ENCODE results near the gene LMBRD1.
"Not testable (repeated sequence)": the region's sequence is repeated elsewhere in the genome, so short reads cannot be mapped to it uniquely, and the experiment has no call there.

Gene LMBRD1

DNA sequence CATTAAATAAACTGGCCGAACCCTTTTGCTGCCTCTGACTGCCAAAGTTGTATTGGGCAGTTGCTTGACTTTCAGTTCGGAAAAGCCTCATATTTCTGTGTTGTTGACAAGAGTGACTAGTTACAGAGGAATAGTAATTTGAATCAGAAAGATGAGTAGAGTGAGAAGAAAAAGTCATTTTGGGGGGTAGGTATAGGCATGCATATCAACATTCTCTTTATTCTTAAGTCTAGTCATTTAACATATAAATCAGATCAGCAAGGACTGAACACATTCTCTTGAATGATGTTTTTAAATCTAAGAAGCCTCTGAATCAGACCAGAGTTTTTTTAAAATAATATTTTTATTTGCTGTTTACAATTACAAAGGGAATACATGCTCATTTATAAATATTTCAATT, 4.9 kb upstream of the LMBRD1 start:
- no peak for DNase-seq (ENCODE audit: low read depth, low spot score)
- POLR2A ChIA-PET = no interaction called here
- CTCF ChIA-PET = no interaction called here
- no peak overlapping the region for H3K4me3 ChIP-seq (ENCODE audit: low read depth, low read length)
- TF ChIP-seq, protein P1, sequence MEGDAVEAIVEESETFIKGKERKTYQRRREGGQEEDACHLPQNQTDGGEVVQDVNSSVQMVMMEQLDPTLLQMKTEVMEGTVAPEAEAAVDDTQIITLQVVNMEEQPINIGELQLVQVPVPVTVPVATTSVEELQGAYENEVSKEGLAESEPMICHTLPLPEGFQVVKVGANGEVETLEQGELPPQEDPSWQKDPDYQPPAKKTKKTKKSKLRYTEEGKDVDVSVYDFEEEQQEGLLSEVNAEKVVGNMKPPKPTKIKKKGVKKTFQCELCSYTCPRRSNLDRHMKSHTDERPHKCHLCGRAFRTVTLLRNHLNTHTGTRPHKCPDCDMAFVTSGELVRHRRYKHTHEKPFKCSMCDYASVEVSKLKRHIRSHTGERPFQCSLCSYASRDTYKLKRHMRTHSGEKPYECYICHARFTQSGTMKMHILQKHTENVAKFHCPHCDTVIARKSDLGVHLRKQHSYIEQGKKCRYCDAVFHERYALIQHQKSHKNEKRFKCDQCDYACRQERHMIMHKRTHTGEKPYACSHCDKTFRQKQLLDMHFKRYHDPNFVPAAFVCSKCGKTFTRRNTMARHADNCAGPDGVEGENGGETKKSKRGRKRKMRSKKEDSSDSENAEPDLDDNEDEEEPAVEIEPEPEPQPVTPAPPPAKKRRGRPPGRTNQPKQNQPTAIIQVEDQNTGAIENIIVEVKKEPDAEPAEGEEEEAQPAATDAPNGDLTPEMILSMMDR (IDR thresholded peaks at IDR 0.05; ENCODE audit: insufficient read depth, low read length, missing control alignments) = no peak

DNA sequence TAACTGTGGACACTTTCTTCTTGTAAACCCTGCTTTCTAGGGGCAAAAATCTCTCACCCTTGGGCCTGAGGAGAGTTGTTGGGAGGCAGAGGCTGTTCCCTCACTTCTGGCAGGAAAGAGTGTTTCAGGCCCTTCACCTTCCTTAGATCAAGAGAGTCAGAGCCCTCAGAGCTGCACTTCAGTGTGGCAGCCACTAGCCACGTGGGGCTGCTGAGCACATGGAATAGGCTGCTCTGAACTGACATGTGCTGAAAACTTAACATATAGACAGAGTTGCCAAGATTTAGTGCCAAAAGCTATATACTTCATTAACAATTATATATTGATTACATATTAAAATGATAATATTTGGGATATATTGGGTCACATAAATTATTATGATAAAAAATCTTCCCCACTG, 4.4 kb upstream of the LMBRD1 start:
- CTCF ChIA-PET = no interaction called here
- TF ChIP-seq, protein P1 (IDR thresholded peaks at IDR 0.05; ENCODE audit: insufficient read depth, low read length, missing control alignments) = no peak
- H3K4me3 ChIP-seq (ENCODE audit: low read depth, low read length) = no peak overlapping the region
- DNase-seq (ENCODE audit: low read depth, low spot score) = no peak
- POLR2A ChIA-PET = no interaction called here

DNA sequence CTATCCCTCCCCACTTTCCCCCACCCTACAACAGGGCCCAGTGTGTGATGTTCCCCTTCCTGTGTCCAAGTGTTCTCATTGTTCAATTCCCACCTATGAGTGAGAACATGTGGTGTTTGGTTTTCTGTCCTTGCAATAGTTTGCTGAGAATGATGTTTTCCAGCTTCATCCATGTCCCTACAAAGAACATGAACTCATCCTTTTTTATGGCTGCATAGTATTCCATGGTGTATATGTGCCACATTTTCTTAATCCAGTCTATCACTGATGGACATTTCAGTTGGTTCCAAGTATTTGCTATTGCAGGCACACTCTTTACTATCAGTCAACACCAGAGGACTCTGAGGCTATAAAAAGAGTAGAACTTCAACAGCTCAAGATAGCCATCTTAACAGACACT, 2.0 kb upstream of the LMBRD1 start:
- not testable (repeated sequence) for H3K4me3 ChIP-seq (ENCODE audit: low read depth, low read length); DNase-seq (ENCODE audit: low read depth, low spot score)
- CTCF ChIA-PET = interaction anchor here (1.1 kb wide), 1 partner anchor 107 kb away, joined by 3 read pairs; no protein-coding TSS in a partner anchor
- POLR2A ChIA-PET = interaction anchor here (0.8 kb wide), 1 partner anchor 311 kb away, joined by 3 read pairs; no protein-coding TSS in a partner anchor

DNA sequence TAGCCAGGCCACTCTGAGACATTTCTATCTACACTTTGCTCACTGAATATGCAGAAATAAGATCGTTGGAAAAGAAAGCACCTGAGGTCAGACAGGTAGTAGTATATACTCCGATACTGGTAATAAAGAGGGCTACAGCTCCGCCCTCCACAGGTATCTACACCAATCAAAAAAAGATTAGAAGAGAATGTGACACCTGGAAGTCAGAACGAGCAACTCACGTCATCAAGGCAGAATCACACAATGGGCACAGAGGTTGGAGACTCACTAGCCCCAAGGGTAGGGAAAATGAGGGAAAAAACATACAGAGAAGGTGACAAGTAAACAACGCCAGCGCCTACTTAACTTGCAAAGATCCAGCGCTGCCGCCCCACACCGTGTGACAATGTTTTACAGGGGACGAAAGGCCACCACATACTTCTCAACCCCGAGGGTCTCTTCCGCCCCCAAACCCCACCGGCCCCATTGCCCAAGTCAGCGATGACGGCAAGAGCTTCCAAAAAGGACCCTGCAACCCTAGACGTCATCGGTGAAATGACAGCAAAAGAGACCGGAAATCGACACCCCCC, 653 bp downstream of the LMBRD1 start:
- DNase-seq (ENCODE audit: low read depth, low spot score) = no peak
- ChIA-PET POLR2A (no interaction called here), CTCF (interaction anchor here (0.7 to 2.2 kb wide), 9 partner anchors 9 to 76 kb away, joined by 3 to 16 read pairs (median 4); no protein-coding TSS in a partner anchor)
- H3K4me3 ChIP-seq (ENCODE audit: low read depth, low read length) = peak overlapping the region; percentile 81
- TF ChIP-seq, protein P1 (IDR thresholded peaks at IDR 0.05; ENCODE audit: insufficient read depth, low read length, missing control alignments) = no peak

DNA sequence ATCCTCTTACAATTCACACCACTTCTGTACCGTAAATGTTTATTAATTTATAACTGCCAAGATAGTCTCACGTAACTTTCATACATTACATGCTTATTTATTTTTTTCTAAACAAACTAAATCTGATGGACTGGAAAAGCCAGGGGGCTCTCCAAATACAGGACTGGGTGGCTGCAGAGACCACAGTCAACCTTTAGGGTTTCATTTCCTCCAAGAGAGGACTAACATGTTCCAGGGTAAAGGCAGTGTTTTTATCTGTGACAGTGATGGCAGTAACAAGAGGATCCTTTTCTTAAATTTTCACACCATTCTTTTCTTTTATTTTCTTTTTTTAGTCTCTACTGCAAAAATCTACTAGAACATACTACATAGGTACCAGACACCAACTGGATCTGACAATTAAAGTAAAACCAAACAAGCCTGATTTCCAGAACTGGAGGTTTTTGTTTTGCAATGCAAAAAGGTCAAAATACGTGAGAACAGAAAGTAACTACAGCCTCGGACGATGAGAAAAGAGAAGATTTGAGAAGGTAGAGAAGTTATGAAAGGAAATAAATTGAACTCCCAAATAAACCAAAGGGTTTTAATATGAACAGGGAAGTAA, 1.2 kb downstream of the LMBRD1 start:
- no peak for DNase-seq (ENCODE audit: low read depth, low spot score)
- H3K4me3 ChIP-seq (ENCODE audit: low read depth, low read length) = peak overlapping the region; percentile 81
- TF ChIP-seq, protein P1 (IDR thresholded peaks at IDR 0.05; ENCODE audit: insufficient read depth, low read length, missing control alignments) = no peak
- CTCF ChIA-PET = interaction anchor here (0.9 to 2.2 kb wide), 3 partner anchors 10 to 43 kb away, joined by 4 to 16 read pairs (median 11); no protein-coding TSS in a partner anchor
- POLR2A ChIA-PET = no interaction called here

DNA sequence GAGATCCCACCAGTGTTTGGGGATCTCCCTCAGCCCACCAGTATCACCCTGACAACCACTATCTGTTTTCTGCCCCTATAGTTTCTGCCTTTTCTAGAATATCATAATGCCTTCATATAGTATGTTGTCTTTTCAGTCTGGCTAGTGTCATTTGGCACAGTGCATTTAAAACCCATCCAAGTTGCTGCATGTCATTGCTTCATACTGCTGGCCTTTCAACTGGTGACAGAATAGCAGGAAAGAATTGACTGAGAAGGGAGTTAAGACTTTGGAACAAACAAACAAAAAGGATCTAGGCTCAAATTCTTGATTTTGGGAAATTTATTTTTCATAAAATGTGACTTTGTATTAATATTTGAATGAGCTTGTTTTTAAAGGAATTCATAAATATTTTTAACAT, 4.5 kb downstream of the LMBRD1 start:
- CTCF ChIA-PET = no interaction called here
- TF ChIP-seq, protein P1 (IDR thresholded peaks at IDR 0.05; ENCODE audit: insufficient read depth, low read length, missing control alignments) = no peak
- no peak for DNase-seq (ENCODE audit: low read depth, low spot score)
- H3K4me3 ChIP-seq (ENCODE audit: low read depth, low read length) = no peak overlapping the region
- POLR2A ChIA-PET = no interaction called here

Data from AG04449 (cell line).